Lower leg skin (tissue), 3 donors: ENCODE data around the gene XAB2.

Experiments
- CTCF ChIP-seq, 3 donors: fragments of 450-650 bp; IDR thresholded peaks; one replicate each; pipeline ENCODE4 v1.5.1; 2016; ENCODE audit warnings: antibody characterized with exemption in 3 of 3, mild to moderate bottlenecking in 3 of 3, moderate library complexity in 2 of 3
- POLR2A ChIP-seq, 2 donors: fragments of 450-650 bp; IDR thresholded peaks; one replicate each; pipeline ENCODE4 v1.6.1; 2016 to 2017; ENCODE audit warnings: antibody characterized with exemption in 2 of 2, mild to moderate bottlenecking in 1 of 2, moderate library complexity in 1 of 2

GRCh38 chr19:7597689-7598088 is 31.7 kb downstream of the XAB2 start:
- TF ChIP-seq CTCF (IDR thresholded peaks at IDR 0.05) (no peak), POLR2A (IDR thresholded peaks at IDR 0.05) (no peak)
